Thyroid gland (tissue), 4 donors: Measurements from ENCODE around the gene LOC101059915.

Experiments used
- POLR2A ChIP-seq, 2 donors: fragments of 450-650 bp; IDR thresholded peaks; one replicate each; pipeline ENCODE4 v1.6.1; 2017; ENCODE audit warnings: antibody characterized with exemption in 2 of 2, mild to moderate bottlenecking in 2 of 2, moderate library complexity in 1 of 2
- TF ChIP-seq, protein P1 (sequence below), 6 experiments: fragments of 200-600 bp in 3 of 6; fragments of 450-650 bp in 3 of 6; sonication (generic) in 3 of 6; IDR thresholded peaks; one replicate each; pipeline ENCODE4 v1.5.1; 2016 to 2019; ENCODE audit warnings: antibody characterized with exemption in 6 of 6, mild to moderate bottlenecking in 2 of 6, inconsistent platforms in 1 of 6, moderate library complexity in 1 of 6

DNA sequence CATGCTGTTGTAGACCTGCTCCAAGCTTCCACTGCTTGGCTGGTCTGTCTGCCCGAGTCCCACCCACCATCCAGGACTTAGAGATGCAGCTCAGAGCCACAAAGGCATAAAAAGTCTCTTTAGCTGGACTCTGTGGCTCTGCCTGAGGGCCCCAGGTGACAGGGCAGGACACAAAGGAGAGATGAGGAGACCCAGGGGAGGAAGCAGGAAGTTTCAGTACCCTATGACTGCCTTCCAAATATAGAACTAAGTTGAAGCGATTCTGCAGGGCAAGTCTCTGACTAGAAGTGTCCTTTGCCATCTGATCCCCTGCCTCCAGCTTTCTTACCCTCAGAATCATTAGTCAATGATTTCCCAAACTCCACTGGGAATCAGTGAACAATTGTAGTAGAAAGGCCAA, 37.9 kb upstream of the LOC101059915 start:
- TF ChIP-seq, protein P1, sequence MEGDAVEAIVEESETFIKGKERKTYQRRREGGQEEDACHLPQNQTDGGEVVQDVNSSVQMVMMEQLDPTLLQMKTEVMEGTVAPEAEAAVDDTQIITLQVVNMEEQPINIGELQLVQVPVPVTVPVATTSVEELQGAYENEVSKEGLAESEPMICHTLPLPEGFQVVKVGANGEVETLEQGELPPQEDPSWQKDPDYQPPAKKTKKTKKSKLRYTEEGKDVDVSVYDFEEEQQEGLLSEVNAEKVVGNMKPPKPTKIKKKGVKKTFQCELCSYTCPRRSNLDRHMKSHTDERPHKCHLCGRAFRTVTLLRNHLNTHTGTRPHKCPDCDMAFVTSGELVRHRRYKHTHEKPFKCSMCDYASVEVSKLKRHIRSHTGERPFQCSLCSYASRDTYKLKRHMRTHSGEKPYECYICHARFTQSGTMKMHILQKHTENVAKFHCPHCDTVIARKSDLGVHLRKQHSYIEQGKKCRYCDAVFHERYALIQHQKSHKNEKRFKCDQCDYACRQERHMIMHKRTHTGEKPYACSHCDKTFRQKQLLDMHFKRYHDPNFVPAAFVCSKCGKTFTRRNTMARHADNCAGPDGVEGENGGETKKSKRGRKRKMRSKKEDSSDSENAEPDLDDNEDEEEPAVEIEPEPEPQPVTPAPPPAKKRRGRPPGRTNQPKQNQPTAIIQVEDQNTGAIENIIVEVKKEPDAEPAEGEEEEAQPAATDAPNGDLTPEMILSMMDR (IDR thresholded peaks at IDR 0.05) = no peak
- no peak for TF ChIP-seq POLR2A (IDR thresholded peaks at IDR 0.05)
